H1 (cell line): Measurements from ENCODE around the gene MOGAT3. TPM values are rescaled to one million over a fixed set of nuclear protein-coding genes. Genes with fewer than 3 reads are reported as not detected.

Experiments used
- ASH2L ChIP-seq: fragments of 200-600, 300-600 bp; sonication (generic); IDR thresholded peaks from one replicate; pipeline ENCODE4 v1.7.1; 2017; ENCODE audit warnings: low read length
- HDAC6 ChIP-seq: IDR thresholded peaks from one replicate; pipeline ENCODE4 v1.7.1; 2012; ENCODE audit warnings: low read depth, mild to moderate bottlenecking, inconsistent platforms, low read length, moderate library complexity
- JUN ChIP-seq: IDR thresholded peaks from 2 replicates; pipeline ENCODE4 v1.6.1; 2011; ENCODE audit warnings: low read depth, mild to moderate bottlenecking, improper control_type of control experiment, low read length
- SIRT6 ChIP-seq: IDR thresholded peaks from one replicate; pipeline ENCODE4 v1.7.1; 2012; ENCODE audit warnings: low read length, inconsistent platforms
- SRF ChIP-seq: IDR thresholded peaks from 2 replicates; pipeline ENCODE4 v1.6.1; 2011; ENCODE audit warnings: mild to moderate bottlenecking, low read depth, low read length, moderate library complexity
- polyA plus RNA-seq, 7 experiments: library from polyadenylated mRNA; depleted of rRNA in 3 of 7; stranded (reverse) in 5 of 7; unstranded in 2 of 7; fragments of >200 nt in 5 of 7; fragments of 200-250 nt in 2 of 7; gene quantifications; 1 replicate in 5 of 7; 2 replicates in 1 of 7; 4 replicates in 1 of 7; pipeline versions ENCODE4 v1.2.1 to v1.2.3, GENCODE V29; 2011 to 2013; ENCODE audit warnings: missing spikeins in 2 of 7, mixed read lengths in 2 of 7
- total RNA-seq: library from RNA; stranded (reverse); fragmentation: NEBNext Ultra II Directional; extraction: Animal tissue kit (Norgen Biotek cat#: 25700); gene quantifications from 2 replicates; pipeline ENCODE4 v1.2.1, GENCODE V29; 2021

Gene MOGAT3
- total and polyA plus RNA-seq, 2 of the 8 experiments (the other 6 are each of a cell fraction or from before 2014, with no cell fraction given): 0.21 to 0.82 TPM

DNA sequence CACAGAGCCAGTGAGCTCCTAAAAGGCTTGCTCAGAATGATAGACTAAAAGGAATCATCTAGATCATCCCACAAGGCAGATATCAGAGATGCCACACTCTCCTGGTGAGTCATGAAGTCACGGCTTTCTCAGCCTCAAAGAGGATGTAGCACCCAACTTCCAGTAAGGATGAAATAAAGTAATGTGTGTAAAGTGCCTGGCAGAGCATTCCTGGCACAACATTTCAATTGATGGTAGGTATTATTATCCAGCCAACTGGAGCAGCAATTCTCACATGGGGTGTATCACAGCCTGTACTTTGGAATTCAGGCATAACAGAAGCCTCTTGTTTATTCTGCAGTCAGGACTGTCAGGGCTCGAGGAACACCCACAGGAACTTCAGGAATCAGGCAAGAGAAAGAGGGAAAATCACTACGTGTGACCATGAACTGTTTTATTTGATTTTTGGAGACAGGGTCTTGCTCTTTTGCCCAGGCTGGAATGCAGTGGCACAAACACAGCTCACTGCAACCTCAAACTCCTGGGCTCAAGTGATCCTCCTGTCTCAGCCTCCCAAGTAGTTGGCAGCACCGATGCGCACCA is 15.5 kb downstream of the MOGAT3 start (continued):
- no peak for TF ChIP-seq SRF
- no peak for TF ChIP-seq JUN
- TF ChIP-seq ASH2L: no peak
- TF ChIP-seq HDAC6: no peak
- no peak for TF ChIP-seq SIRT6
- TF ChIP-seq, all 59 proteins: peak for 0
